CD4-positive, alpha-beta T cell (primary cell): ENCODE results near the gene POT1. TPM values are rescaled to one million over a fixed set of nuclear protein-coding genes. Genes with fewer than 3 reads are reported as not detected.

Experiments
- ATAC-seq: fragments of 200-7000 bp; cut with Tn5 transposase; one replicate; pipeline ENCODE4 v1.10.0; 2022; ENCODE audit warnings: mild to moderate bottlenecking; ENCODE audit not compliant: poor library complexity
- CTCF ChIA-PET: fragments of 350-600 bp; sonication (Branson Sonifier 250); formaldehyde crosslinking; loops from one replicate; lab custom pipeline; 2021; ENCODE audit warnings: antibody characterized with exemption, inconsistent platforms; lab: Charles Lee
- POLR2A ChIA-PET: fragments of 350-600 bp; sonication (Branson Sonifier 250); formaldehyde crosslinking; loops from one replicate; lab custom pipeline; 2021; ENCODE audit warnings: antibody characterized with exemption, inconsistent platforms; lab: Charles Lee
- DNase-seq, 14 experiments: peaks; one replicate each; pipeline ENCODE4 v3.0.0-alpha.2; 2013 to 2020; ENCODE audit warnings: mixed read lengths in 2 of 14
- H3K27ac ChIP-seq, 2 donors: one replicate each; pipeline versions ENCODE4 v1.5.1 to v1.7.0; 2013; ENCODE audit warnings: low read length in 2 of 2, low read depth in 1 of 2, mild to moderate bottlenecking in 1 of 2
- H3K27me3 ChIP-seq, 2 experiments: 1 replicate in 1 of 2; 2 replicates in 1 of 2; pipeline versions ENCODE4 v1.6.1 to v1.7.0; 2013; ENCODE audit warnings: low read length in 2 of 2, control low read depth in 1 of 2, mild to moderate bottlenecking in 1 of 2, moderate library complexity in 1 of 2; ENCODE audit not compliant: insufficient read depth in 2 of 2, control insufficient read depth in 1 of 2
- H3K36me3 ChIP-seq: one replicate; pipeline ENCODE4 v1.6.1; 2013; ENCODE audit warnings: low read length, control low read depth; ENCODE audit not compliant: insufficient read depth
- H3K4me1 ChIP-seq: one replicate; pipeline ENCODE4 v1.6.1; 2013; ENCODE audit warnings: low read length, control low read depth; ENCODE audit not compliant: insufficient read depth
- H3K4me3 ChIP-seq: one replicate; pipeline ENCODE4 v1.5.1; 2013; ENCODE audit warnings: mild to moderate bottlenecking, low read length, moderate library complexity
- H3K9me3 ChIP-seq, 2 experiments: 1 replicate in 1 of 2; 2 replicates in 1 of 2; pipeline versions ENCODE4 v1.6.1 to v1.7.0; 2013; ENCODE audit warnings: low read length in 2 of 2, mild to moderate bottlenecking in 2 of 2, control low read depth in 1 of 2, moderate library complexity in 1 of 2; ENCODE audit not compliant: control insufficient read depth in 1 of 2, insufficient read depth in 1 of 2
- H3K27ac Mint-ChIP-seq: one replicate; pipeline ENCODE4 v1.8.0; 2020; ENCODE audit warnings: mixed read lengths
- H3K27me3 Mint-ChIP-seq: one replicate; pipeline ENCODE4 v1.8.0; 2021; ENCODE audit warnings: mixed read lengths
- H3K36me3 Mint-ChIP-seq: one replicate; pipeline ENCODE4 v1.8.0; 2021; ENCODE audit warnings: low read depth, mixed read lengths
- H3K4me1 Mint-ChIP-seq: one replicate; pipeline ENCODE4 v1.8.0; 2021; ENCODE audit warnings: low read depth, mixed read lengths
- H3K4me3 Mint-ChIP-seq: one replicate; pipeline ENCODE4 v1.8.0; 2020; ENCODE audit warnings: mild to moderate bottlenecking, mixed read lengths
- H3K9me3 Mint-ChIP-seq: one replicate; pipeline ENCODE4 v1.8.0; 2020; ENCODE audit warnings: mixed read lengths
- intact Hi-C, 2 experiments: fragments of 100-400 bp; cut with DNase I in 1 of 2; cut with micrococcal nuclease in 1 of 2; formaldehyde crosslinking; loops; one replicate each; pipeline versions ENCODE4 v1.15.1 to v1.9.0; 2023 to 2025; cut with DNase I, micrococcal nuclease
- total RNA-seq, 174 experiments: library from RNA in 2 of 174; stranded (reverse) in 2 of 174; gene quantifications; one replicate each; pipeline ENCODE4 v1.2.3 and lab custom pipeline; 2021 to 2026
- TF ChIP-seq, protein P1 (sequence below): fragments of 200-600 bp; IDR thresholded peaks from one replicate; pipeline ENCODE4 v1.8.0; 2022; ENCODE audit warnings: antibody characterized with exemption, mild to moderate bottlenecking

Gene POT1
- total RNA-seq, 2 experiments from 2014 or later, result 8.0 to 8.3 TPM

DNA sequence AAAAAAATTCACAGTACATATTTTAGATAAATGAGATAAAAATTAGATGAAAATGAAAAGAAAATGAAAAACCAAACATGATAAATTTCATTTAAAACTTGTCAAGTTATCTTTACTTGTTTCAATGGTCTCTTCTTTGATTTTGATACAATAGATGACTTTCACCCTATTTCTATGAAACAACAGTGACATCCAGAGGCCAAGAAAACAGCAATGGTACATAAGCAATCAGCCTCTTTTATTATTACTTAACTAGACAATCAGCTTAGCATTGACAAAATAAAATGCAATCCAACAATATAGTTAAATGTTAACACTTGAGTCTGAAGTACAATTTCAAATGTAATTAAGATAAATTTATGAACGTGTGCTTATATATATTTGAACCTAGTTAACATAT lies 89.2 kb downstream of the POT1 start:
- Mint-ChIP-seq H3K4me1 (no peaks in the 10 kb centered on the region), H3K27me3 (no peaks in the 10 kb centered on the region), H3K36me3 (peaks cover 48% of the 10 kb centered on the region), H3K27ac (no peak overlapping the region), H3K9me3 (no peaks in the 10 kb centered on the region), H3K4me3 (no peak overlapping the region)
- ChIA-PET CTCF (no interaction called here), POLR2A (no interaction called here)
- TF ChIP-seq, protein P1, sequence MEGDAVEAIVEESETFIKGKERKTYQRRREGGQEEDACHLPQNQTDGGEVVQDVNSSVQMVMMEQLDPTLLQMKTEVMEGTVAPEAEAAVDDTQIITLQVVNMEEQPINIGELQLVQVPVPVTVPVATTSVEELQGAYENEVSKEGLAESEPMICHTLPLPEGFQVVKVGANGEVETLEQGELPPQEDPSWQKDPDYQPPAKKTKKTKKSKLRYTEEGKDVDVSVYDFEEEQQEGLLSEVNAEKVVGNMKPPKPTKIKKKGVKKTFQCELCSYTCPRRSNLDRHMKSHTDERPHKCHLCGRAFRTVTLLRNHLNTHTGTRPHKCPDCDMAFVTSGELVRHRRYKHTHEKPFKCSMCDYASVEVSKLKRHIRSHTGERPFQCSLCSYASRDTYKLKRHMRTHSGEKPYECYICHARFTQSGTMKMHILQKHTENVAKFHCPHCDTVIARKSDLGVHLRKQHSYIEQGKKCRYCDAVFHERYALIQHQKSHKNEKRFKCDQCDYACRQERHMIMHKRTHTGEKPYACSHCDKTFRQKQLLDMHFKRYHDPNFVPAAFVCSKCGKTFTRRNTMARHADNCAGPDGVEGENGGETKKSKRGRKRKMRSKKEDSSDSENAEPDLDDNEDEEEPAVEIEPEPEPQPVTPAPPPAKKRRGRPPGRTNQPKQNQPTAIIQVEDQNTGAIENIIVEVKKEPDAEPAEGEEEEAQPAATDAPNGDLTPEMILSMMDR, result no peak
- ATAC-seq, result no peak
- H3K4me3 ChIP-seq, result no peak overlapping the region
- DNase-seq, result no peak
- H3K27ac ChIP-seq, result no peak overlapping the region
- peaks cover 6% of the 10 kb centered on the region for H3K36me3 ChIP-seq
- H3K27me3 ChIP-seq, result no peaks in the 10 kb centered on the region
- H3K9me3 ChIP-seq, result no peaks in the 10 kb centered on the region
- no peaks in the 10 kb centered on the region for H3K4me1 ChIP-seq
- intact Hi-C loops, result loop anchor here in 1 of 2 experiments (2.0 kb wide), 1 partner anchor 18 kb away; no protein-coding TSS in a partner anchor

DNA sequence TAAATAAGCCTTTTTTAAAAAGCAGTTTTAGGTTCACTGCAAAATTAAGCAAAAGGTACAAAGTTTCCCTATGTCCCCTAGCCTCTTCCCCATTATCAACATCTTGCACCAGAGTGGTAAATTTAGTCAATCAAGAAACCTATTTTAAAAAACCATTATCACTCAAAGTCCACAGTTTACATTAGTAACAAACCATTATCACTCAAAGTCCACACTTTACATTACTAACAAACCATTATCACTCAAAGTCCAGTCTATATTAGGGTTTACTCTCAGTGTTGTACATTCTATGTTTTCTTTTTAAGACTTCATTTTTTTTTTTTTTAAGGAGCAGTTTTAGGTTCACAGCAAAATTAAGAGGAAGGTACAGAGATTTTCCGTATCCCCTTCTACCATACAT lies 89.9 kb downstream of the POT1 start:
- peaks cover 10% of the 10 kb centered on the region for H3K36me3 ChIP-seq
- no peaks in the 10 kb centered on the region for H3K4me1 ChIP-seq
- Mint-ChIP-seq H3K36me3 (peaks cover 48% of the 10 kb centered on the region), H3K27me3 (no peaks in the 10 kb centered on the region), H3K4me3 (no peak overlapping the region), H3K27ac (no peak overlapping the region), H3K9me3 (no peaks in the 10 kb centered on the region), H3K4me1 (no peaks in the 10 kb centered on the region)
- CTCF ChIA-PET, result no interaction called here
- H3K9me3 ChIP-seq, result no peaks in the 10 kb centered on the region
- ATAC-seq (no peak), DNase-seq (no peak)
- intact Hi-C loops, result loop anchor here in 1 of 2 experiments (2.0 kb wide), 1 partner anchor 19 kb away; no protein-coding TSS in a partner anchor
- POLR2A ChIA-PET, result no interaction called here
- TF ChIP-seq, protein P1, result no peak
- no peak overlapping the region for H3K4me3 ChIP-seq
- no peaks in the 10 kb centered on the region for H3K27me3 ChIP-seq
- H3K27ac ChIP-seq, result no peak overlapping the region

DNA sequence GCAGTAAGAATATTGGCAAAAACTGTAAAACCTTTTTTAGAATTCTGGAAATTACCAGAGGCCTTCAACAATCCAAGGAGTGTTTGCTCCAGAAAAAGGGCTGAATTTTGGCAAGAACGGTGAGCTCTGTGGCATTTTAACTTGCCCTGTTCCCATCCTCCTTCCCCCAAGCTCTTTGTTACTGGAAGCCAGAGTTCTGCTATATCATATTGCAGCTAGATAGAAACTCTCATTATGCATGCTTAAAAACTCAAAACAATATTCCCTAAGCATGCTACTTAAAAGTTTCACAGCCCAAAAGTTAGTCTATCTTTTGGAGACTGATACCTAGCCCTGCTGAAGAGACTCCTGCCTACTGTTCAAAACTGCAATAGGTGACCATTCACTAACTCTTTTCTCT lies 93.5 kb downstream of the POT1 start:
- Mint-ChIP-seq H3K36me3 (peaks cover 66% of the 10 kb centered on the region), H3K27ac (no peak overlapping the region), H3K4me1 (no peaks in the 10 kb centered on the region), H3K4me3 (no peak overlapping the region), H3K27me3 (no peaks in the 10 kb centered on the region), H3K9me3 (no peaks in the 10 kb centered on the region)
- POLR2A ChIA-PET, result no interaction called here
- no peak overlapping the region for H3K4me3 ChIP-seq
- ATAC-seq, result no peak
- TF ChIP-seq, protein P1, result no peak
- H3K27me3 ChIP-seq, result no peaks in the 10 kb centered on the region
- no peak overlapping the region for H3K27ac ChIP-seq
- peaks cover 10% of the 10 kb centered on the region for H3K36me3 ChIP-seq
- DNase-seq, result no peak
- H3K4me1 ChIP-seq, result no peaks in the 10 kb centered on the region
- CTCF ChIA-PET, result no interaction called here
- H3K9me3 ChIP-seq, result no peaks in the 10 kb centered on the region
- intact Hi-C loops, result no loop called here
